ENCODE measurements around the gene ACAA1.
"Not testable (repeated sequence)": the region's sequence is repeated elsewhere in the genome, so short reads cannot be mapped to it uniquely, and the experiment has no call there.

ACAA1 gene

DNA sequence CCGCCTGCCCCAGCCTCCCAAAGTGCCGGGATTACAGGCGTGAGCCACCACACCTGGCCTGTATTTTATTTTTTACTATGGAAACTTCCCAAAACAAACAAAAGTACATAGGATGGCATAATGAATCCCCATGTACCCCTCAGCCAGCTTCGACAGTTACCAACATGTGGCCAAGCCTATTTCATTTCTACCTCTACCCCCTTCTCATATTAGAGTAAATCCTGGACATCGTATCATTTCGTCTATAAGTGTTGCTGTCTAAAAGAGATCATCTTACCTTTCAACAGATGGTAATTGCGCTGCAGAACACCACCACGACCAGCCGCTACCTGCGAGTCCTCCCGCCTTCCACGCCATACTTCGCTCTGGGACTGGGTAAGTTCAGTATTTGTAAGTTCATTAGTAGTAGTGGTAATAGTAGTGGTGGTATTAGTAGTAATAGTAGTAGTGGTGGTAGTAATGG lies 53.0 kb downstream of the ACAA1 start:
- in situ Hi-C loops (cut with HindIII; ENCODE audit: low sequenced_read_pairs) = no loop called here

DNA sequence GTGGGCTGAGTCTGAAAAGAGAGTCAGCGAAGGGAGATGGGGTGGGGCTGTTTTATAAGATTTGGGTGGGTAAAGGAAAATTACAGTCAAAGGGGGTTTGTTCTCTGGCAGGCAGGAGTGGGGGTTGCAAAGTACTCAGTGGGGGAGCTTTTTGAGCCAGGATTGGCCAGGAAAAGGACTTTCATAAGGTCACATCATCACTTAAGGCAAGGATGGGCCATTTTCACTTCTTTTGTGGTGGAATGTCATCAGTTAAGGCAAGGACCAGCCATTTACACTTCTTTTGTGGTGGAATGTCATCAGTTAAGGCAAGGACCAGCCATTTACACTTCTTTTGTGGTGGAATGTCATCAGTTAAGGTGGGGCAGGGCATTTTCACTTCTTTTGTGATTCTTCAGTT lies 53.7 kb downstream of the ACAA1 start:
- in situ Hi-C loops (cut with HindIII; ENCODE audit: low sequenced_read_pairs) = not testable (repeated sequence)

DNA sequence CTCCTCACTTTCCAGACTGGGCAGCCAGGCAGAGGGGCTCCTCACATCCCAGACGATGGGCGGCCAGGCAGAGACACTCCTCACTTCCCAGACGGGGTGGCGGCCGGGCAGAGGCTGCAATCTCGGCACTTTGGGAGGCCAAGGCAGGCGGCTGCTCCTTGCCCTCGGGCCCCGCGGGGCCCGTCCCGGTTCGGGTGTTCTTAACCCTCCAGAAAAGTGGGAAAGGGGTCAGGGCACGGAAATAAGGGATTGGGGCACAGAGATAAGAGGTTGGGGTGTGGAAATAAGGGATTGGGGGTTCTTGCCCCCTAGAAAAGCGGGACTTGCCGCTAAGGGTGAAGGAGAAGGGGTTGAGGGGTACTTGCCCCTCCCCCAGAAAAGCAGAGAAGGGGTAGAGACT lies 54.6 kb downstream of the ACAA1 start:
- in situ Hi-C loops (cut with HindIII; ENCODE audit: low sequenced_read_pairs) = not testable (repeated sequence)

DNA sequence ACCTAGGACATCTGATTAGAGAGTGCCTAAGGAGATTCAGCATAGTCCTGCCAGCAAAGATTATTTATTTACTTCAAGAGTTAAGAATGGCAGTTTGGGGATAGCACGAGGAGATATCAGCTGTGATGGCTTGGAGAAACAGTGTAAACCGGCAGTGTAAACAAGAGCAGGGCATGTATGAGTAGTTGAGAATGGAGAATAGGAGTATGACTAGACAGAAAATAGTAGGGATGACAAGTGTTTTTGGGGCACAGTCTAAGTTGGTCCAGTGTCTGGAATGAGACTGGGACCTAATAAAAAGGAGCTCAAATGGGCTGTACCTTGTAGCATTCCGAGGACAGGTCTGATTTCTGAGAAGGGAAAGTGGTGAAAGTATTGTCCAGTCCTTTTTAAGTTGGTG lies 59.9 kb downstream of the ACAA1 start:
- in situ Hi-C loops (cut with HindIII; ENCODE audit: low sequenced_read_pairs) = not testable (repeated sequence)
